HCT116 (cell line): ENCODE data around the gene SEL1L3. TPM values are rescaled to one million over a fixed set of nuclear protein-coding genes. Genes with fewer than 3 reads are reported as not detected.

Experiments
- ATAC-seq: fragments of 200-7000 bp; cut with Tn5 transposase; 2 replicates; pipeline ENCODE4 v1.9.1; 2020; ENCODE audit warnings: mild to moderate bottlenecking, moderate library complexity
- BruUV-seq: library from RNA; stranded (reverse); fragments of 400-500 nt; replicated peaks from 2 replicates; lab custom pipeline; 2021; lab: Mats Ljungman, UMichigan
- CTCF ChIA-PET: fragments of 300-600 bp; sonication (Branson Sonifier 250); formaldehyde crosslinking; loops from one replicate; lab custom pipeline; 2021; ENCODE audit warnings: antibody characterized with exemption; lab: Charles Lee
- POLR2A ChIA-PET: fragments of 300-600, 350-600 bp; sonication (Branson Sonifier 250); formaldehyde crosslinking; loops from one replicate; lab custom pipeline; 2021; ENCODE audit warnings: antibody characterized with exemption; lab: Charles Lee
- RAD21 ChIA-PET, 2 experiments: fragments of 300-600 bp; sonication (Branson Sonifier 250); formaldehyde crosslinking; loops; one replicate each; lab custom pipeline; 2023; ENCODE audit warnings: low total read pairs in 2 of 2; ENCODE audit not compliant: uncharacterized antibody in 2 of 2, unreplicated experiment in 2 of 2, low non-redundant PET in 1 of 2; lab: Charles Lee
- DNase-seq: peaks from one replicate; pipeline ENCODE4 v3.0.0-alpha.2; 2010; ENCODE audit warnings: low read depth, low spot score
- H2AFZ ChIP-seq: fragments of 200-600 bp; shearing (Covaris generic), sonication (generic); 2 replicates; pipeline ENCODE4 v1.6.1; 2017; ENCODE audit warnings: low read depth, mixed run types, mixed read lengths, antibody characterized with exemption, low read length; ENCODE audit not compliant: poor library complexity, severe bottlenecking
- H3K27ac ChIP-seq: 2 replicates; pipeline ENCODE4 v1.5.1; 2012; ENCODE audit warnings: low read depth, low read length
- H3K27me3 ChIP-seq: fragments of 200-600 bp; sonication (generic); 2 replicates; pipeline ENCODE4 v1.6.1; 2016; ENCODE audit warnings: mixed run types, low read length, mixed read lengths; ENCODE audit not compliant: insufficient read depth
- H3K36me3 ChIP-seq, 2 experiments: fragments of 200-500 bp in 1 of 2; fragments of 200-600 bp in 1 of 2; sonication (Bioruptor generic) in 1 of 2; sonication (generic) in 1 of 2; 2 replicates each; pipeline versions ENCODE4 v1.5.1 to v1.6.1; 2014 to 2016; ENCODE audit warnings: low read length in 2 of 2, inconsistent platforms in 1 of 2, mixed read lengths in 1 of 2, mixed run types in 1 of 2; ENCODE audit not compliant: insufficient read depth in 2 of 2, control insufficient read depth in 1 of 2
- H3K4me1 ChIP-seq, 2 experiments: fragments of 200-600 bp in 1 of 2; sonication (generic) in 1 of 2; 2 replicates each; pipeline versions ENCODE4 v1.5.1 to v1.6.1; 2012 to 2017; ENCODE audit warnings: low read length in 2 of 2, inconsistent platforms in 1 of 2, mild to moderate bottlenecking in 1 of 2, mixed read lengths in 1 of 2, mixed run types in 1 of 2, moderate library complexity in 1 of 2; ENCODE audit not compliant: insufficient read depth in 2 of 2, control insufficient read depth in 1 of 2
- H3K4me2 ChIP-seq: fragments of 200-600 bp; sonication (generic); 2 replicates; pipeline ENCODE4 v1.6.1; 2017; ENCODE audit warnings: mixed run types, low read length, mixed read lengths
- H3K4me3 ChIP-seq, 2 experiments: fragments of 200-600 bp in 1 of 2; sonication (generic) in 1 of 2; replicated peaks in 1 of 2; 2 replicates each; pipeline ENCODE4 v1.5.1; 2011 to 2016; ENCODE audit warnings: low read length in 2 of 2, control low read depth in 1 of 2, low read depth in 1 of 2, mild to moderate bottlenecking in 1 of 2, mixed read lengths in 1 of 2, mixed run types in 1 of 2
- H3K79me2 ChIP-seq: fragments of 200-600 bp; sonication (generic); 2 replicates; pipeline ENCODE4 v1.6.1; 2017; ENCODE audit warnings: mild to moderate bottlenecking, mixed run types, low read length, moderate library complexity, mixed read lengths; ENCODE audit not compliant: insufficient read depth
- H3K9ac ChIP-seq: fragments of 200-600 bp; sonication (generic); 2 replicates; pipeline ENCODE4 v1.6.1; 2016; ENCODE audit warnings: low read length, mixed read lengths
- H3K9me2 ChIP-seq: fragments of 200-600 bp; sonication (generic), shearing (Covaris generic); 2 replicates; pipeline ENCODE4 v1.6.1; 2017; ENCODE audit warnings: mixed run types, mild to moderate bottlenecking, moderate library complexity; ENCODE audit not compliant: insufficient read depth
- H3K9me3 ChIP-seq, 2 experiments: fragments of 200-500 bp in 1 of 2; fragments of 200-600 bp in 1 of 2; sonication (Bioruptor generic) in 1 of 2; sonication (generic) in 1 of 2; 2 replicates each; pipeline ENCODE4 v1.6.1; 2014 to 2017; ENCODE audit warnings: low read length in 2 of 2, mixed read lengths in 2 of 2, inconsistent platforms in 1 of 2, low read depth in 1 of 2, mild to moderate bottlenecking in 1 of 2, mixed run types in 1 of 2, moderate library complexity in 1 of 2; ENCODE audit not compliant: control insufficient read depth in 1 of 2, insufficient read depth in 1 of 2
- H4K20me1 ChIP-seq: fragments of 200-600 bp; sonication (generic), shearing (Covaris generic); 2 replicates; pipeline ENCODE4 v1.6.1; 2017; ENCODE audit warnings: mixed run types, mild to moderate bottlenecking, moderate library complexity; ENCODE audit not compliant: insufficient read depth
- CBX3 ChIP-seq: IDR thresholded peaks from 2 replicates; pipeline ENCODE4 v1.6.1; 2012; ENCODE audit warnings: low read depth
- CEBPB ChIP-seq: IDR thresholded peaks from 2 replicates; pipeline ENCODE4 v1.6.1; 2012; ENCODE audit warnings: low read depth
- FOSL1 ChIP-seq: IDR thresholded peaks from 2 replicates; pipeline ENCODE4 v1.6.1; 2012; ENCODE audit warnings: low read depth
- RAD21 ChIP-seq: IDR thresholded peaks from 2 replicates; pipeline ENCODE4 v1.6.1; 2012; ENCODE audit warnings: low read depth, mild to moderate bottlenecking
- SIN3A ChIP-seq: IDR thresholded peaks from 2 replicates; pipeline ENCODE4 v1.6.1; 2012; ENCODE audit warnings: low read depth
- SP1 ChIP-seq: IDR thresholded peaks from 2 replicates; pipeline ENCODE4 v1.6.1; 2012; ENCODE audit warnings: low read depth
- YY1 ChIP-seq: IDR thresholded peaks from 2 replicates; pipeline ENCODE4 v1.6.1; 2011; ENCODE audit warnings: low read length, low read depth, moderate library complexity, mild to moderate bottlenecking; ENCODE audit not compliant: insufficient replicate concordance; ENCODE audit errors: extremely low read depth
- intact Hi-C: fragments of 100-400 bp; cut with micrococcal nuclease; formaldehyde crosslinking; loops from 2 replicates; pipeline ENCODE4 v1.10.0; 2022
- total RNA-seq: library from RNA; stranded (reverse); gene quantifications from one replicate; pipeline ENCODE4 v1.2.1, GENCODE V29; 2021; ENCODE audit not compliant: unreplicated experiment
- TF ChIP-seq, protein P1 (sequence below), 3 experiments: fragments of 200-600 bp in 1 of 3; sonication (generic) in 1 of 3; IDR thresholded peaks in 2 of 3; conservative IDR thresholded peaks in 1 of 3; 2 replicates each; pipeline ENCODE4 v1.5.1; 2012 to 2017; ENCODE audit warnings: low read depth in 2 of 3, low read length in 2 of 3, antibody characterized with exemption in 1 of 3, borderline replicate concordance in 1 of 3, control low read depth in 1 of 3, mild to moderate bottlenecking in 1 of 3, mixed read lengths in 1 of 3, mixed run types in 1 of 3, moderate library complexity in 1 of 3; ENCODE audit not compliant: insufficient read depth in 1 of 3

The SEL1L3 gene
- total RNA-seq, 1 experiment from 2014 or later = 45.0 TPM

DNA sequence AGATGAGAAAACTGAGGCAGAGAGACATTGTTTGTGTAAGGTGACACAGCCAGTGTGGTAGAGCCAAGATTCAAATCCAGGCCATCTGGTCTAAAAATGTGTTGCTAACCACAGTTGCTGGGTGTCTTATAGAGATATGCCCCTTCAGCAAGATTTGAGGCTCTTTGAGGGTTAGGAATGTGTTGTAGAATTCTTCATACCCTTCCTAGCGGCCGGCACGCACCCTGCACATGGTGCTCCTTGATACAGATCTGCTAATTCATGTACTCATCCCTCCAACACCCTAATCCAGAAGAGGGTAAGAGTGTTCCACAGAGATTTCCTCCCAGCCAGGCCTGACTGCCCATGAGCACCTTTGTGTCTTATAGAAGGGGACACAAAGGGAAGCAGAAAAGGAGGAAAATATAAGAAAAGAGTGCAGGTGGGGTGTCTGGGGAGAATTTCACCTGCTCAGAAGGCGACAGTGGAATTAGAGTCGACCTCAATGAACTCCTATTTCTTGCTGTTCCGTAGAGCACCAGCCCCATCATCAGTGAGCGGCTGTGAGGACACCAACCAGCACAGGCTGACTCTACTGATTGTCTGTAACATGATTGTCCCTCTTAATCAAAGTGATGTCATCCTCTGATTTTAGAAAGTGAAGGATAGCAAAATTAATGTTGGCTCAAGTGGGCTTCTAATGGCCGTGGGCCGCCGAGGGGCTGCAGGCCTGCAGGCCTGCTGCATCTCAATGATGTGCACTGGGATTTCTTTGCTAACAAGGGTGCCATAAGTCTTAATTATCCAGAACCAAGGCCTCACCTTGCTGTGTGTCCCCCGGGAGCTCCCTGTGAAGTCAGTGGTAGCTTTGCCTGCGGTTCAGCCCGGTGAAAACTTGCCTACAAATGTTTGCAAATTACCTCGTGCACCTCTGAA lies 27.1 kb upstream of the SEL1L3 start:
- no peaks in the 10 kb centered on the region for H3K9me3 ChIP-seq
- H3K4me2 ChIP-seq = no peak overlapping the region
- intact Hi-C loops = no loop called here
- no peak overlapping the region for H3K27ac ChIP-seq
- H3K4me1 ChIP-seq = no peaks in the 10 kb centered on the region
- no peaks in the 10 kb centered on the region for H3K79me2 ChIP-seq
- no peak overlapping the region for H3K4me3 ChIP-seq
- H3K9ac ChIP-seq = no peak overlapping the region
- H3K27me3 ChIP-seq = no peaks in the 10 kb centered on the region
- ATAC-seq (no peak), DNase-seq (no peak)
- no peak for TF ChIP-seq RAD21
- no peak for TF ChIP-seq YY1
- TF ChIP-seq, protein P1, sequence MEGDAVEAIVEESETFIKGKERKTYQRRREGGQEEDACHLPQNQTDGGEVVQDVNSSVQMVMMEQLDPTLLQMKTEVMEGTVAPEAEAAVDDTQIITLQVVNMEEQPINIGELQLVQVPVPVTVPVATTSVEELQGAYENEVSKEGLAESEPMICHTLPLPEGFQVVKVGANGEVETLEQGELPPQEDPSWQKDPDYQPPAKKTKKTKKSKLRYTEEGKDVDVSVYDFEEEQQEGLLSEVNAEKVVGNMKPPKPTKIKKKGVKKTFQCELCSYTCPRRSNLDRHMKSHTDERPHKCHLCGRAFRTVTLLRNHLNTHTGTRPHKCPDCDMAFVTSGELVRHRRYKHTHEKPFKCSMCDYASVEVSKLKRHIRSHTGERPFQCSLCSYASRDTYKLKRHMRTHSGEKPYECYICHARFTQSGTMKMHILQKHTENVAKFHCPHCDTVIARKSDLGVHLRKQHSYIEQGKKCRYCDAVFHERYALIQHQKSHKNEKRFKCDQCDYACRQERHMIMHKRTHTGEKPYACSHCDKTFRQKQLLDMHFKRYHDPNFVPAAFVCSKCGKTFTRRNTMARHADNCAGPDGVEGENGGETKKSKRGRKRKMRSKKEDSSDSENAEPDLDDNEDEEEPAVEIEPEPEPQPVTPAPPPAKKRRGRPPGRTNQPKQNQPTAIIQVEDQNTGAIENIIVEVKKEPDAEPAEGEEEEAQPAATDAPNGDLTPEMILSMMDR (IDR thresholded peaks at IDR 0.05 in 2 of 3, conservative IDR thresholded peaks at IDR 0.05 in 1 of 3; ENCODE audit: borderline replicate concordance in 1 of 3, insufficient read depth in 1 of 3, low read depth in 2 of 3, low read length in 2 of 3) = no peak
- no peak for TF ChIP-seq CEBPB
- TF ChIP-seq SIN3A = no peak
- TF ChIP-seq CBX3 = no peak
- no peak for TF ChIP-seq SP1
- TF ChIP-seq FOSL1 = no peak
- BruUV-seq = no TSS peak
- POLR2A ChIA-PET = no interaction called here
- RAD21 ChIA-PET = no interaction called here
- CTCF ChIA-PET = no interaction called here
- no peaks in the 10 kb centered on the region for H3K9me2 ChIP-seq
- no peak overlapping the region for H2AFZ ChIP-seq
- no peaks in the 10 kb centered on the region for H3K36me3 ChIP-seq
- no peaks in the 10 kb centered on the region for H4K20me1 ChIP-seq
